GM18520 (cell line): ENCODE measurements around the gene GSTA1.
"Not testable (repeated sequence)": the region's sequence is repeated elsewhere in the genome, so short reads cannot be mapped to it uniquely, and the experiment has no call there.

Experiments
- ATAC-seq: cut with Tn5 transposase; IDR thresholded peaks from one replicate; pipeline ENCODE4 v1.9.1; 2021; ENCODE audit not compliant: unreplicated experiment

Gene GSTA1

GRCh38 chr6:52809777-52810176, 6.2 kb upstream of the GSTA1 start:
- not testable (repeated sequence) for ATAC-seq

GRCh38 chr6:52808660-52809059, 5.0 kb upstream of the GSTA1 start:
- no peak for ATAC-seq

GRCh38 chr6:52802806-52803205, 810 bp downstream of the GSTA1 start:
- no peak for ATAC-seq

GRCh38 chr6:52801188-52801841, 2.3 kb downstream of the GSTA1 start:
- no peak for ATAC-seq

GRCh38 chr6:52799272-52799671, 4.3 kb downstream of the GSTA1 start:
- not testable (repeated sequence) for ATAC-seq

- not testable (repeated sequence) for ATAC-seq
Observed at GRCh38 chr6:52794366-52794765, 9.2 kb downstream of the GSTA1 start.

- no peak for ATAC-seq
Observed at GRCh38 chr6:52790861-52791260, 12.8 kb downstream of the GSTA1 start.

GRCh38 chr6:52789658-52790057, 14.0 kb downstream of the GSTA1 start:
- not testable (repeated sequence) for ATAC-seq

- no peak for ATAC-seq
Observed at GRCh38 chr6:52788478-52788877, 15.1 kb downstream of the GSTA1 start.

GRCh38 chr6:52787917-52788316, 15.7 kb downstream of the GSTA1 start:
- ATAC-seq: no peak

GRCh38 chr6:52786249-52786956, 17.2 kb downstream of the GSTA1 start:
- no peak for ATAC-seq

GRCh38 chr6:52782696-52783274, 20.8 kb downstream of the GSTA1 start:
- not testable (repeated sequence) for ATAC-seq

GRCh38 chr6:52782209-52782608, 21.4 kb downstream of the GSTA1 start:
- not testable (repeated sequence) for ATAC-seq

- ATAC-seq: no peak
Observed at GRCh38 chr6:52779237-52779636, 24.4 kb downstream of the GSTA1 start.

GRCh38 chr6:52776711-52777351, 26.8 kb downstream of the GSTA1 start:
- ATAC-seq: not testable (repeated sequence)

GRCh38 chr6:52769399-52769798, 34.2 kb downstream of the GSTA1 start:
- not testable (repeated sequence) for ATAC-seq

- not testable (repeated sequence) for ATAC-seq
Observed at GRCh38 chr6:52767658-52768057, 36.0 kb downstream of the GSTA1 start.

GRCh38 chr6:52763322-52763916, 40.2 kb downstream of the GSTA1 start, which contains the start of gene GSTA2:
GSTA2 (minus strand) TSS chr6:52763475; CDS start chr6:52757947, 5,528 bp downstream.
- ATAC-seq: not testable (repeated sequence)

GRCh38 chr6:52761673-52762491, 41.7 kb downstream of the GSTA1 start:
- ATAC-seq: not testable (repeated sequence)

GRCh38 chr6:52760105-52760765, 43.4 kb downstream of the GSTA1 start:
- ATAC-seq: no peak
